Measurements from ENCODE around the gene GLRA3. TPM values are rescaled to one million over a fixed set of nuclear protein-coding genes. Genes with fewer than 3 reads are reported as not detected.
"Not testable (repeated sequence)": the region's sequence is repeated elsewhere in the genome, so short reads cannot be mapped to it uniquely, and the experiment has no call there.

GLRA3 gene
- total RNA-seq (not detected in 2 replicates), polyA plus RNA-seq (not detected in 2 replicates), polyA minus RNA-seq (ENCODE audit: low replicate concordance) (not detected in 2 replicates)
- polyA plus RNA-seq (2012), result not detected in 2 replicates

- Histone ChIP-seq H3K36me3 (ENCODE audit: control insufficient read depth, insufficient read depth, low read length) (no peaks in the 10 kb centered on the region), H3K9me3 (ENCODE audit: control insufficient read depth, insufficient read depth, low read depth, low read length) (no peaks in the 10 kb centered on the region), H3K27me3 (ENCODE audit: control insufficient read depth, insufficient read depth, low read length) (no peaks in the 10 kb centered on the region), H3K79me2 (ENCODE audit: control insufficient read depth, insufficient read depth, low read length) (no peaks in the 10 kb centered on the region), H3K4me3 (replicated peaks in 1 of 4; ENCODE audit: control extremely low read depth in 1 of 4, insufficient read depth in 1 of 4, low read depth in 3 of 4, low read length in 4 of 4) (peak within 1 kb of the TSS in 1 of 4 experiments; percentile 23), H4K20me1 (ENCODE audit: control insufficient read depth, extremely low read depth, insufficient read depth, low read length) (no peaks in the 10 kb centered on the region), H3K4me2 (ENCODE audit: extremely low read depth, insufficient read depth, low read length) (no peak within 1 kb of the TSS), H2AFZ (ENCODE audit: low read length) (no peak within 1 kb of the TSS), H3K9ac (ENCODE audit: insufficient read depth, low read length) (no peak within 1 kb of the TSS), H3K4me1 (ENCODE audit: control insufficient read depth, extremely low read depth, insufficient read depth, low read length) (no peaks in the 10 kb centered on the region), H3K27ac (ENCODE audit: insufficient read depth, low read length) (no peak within 1 kb of the TSS)
- peak; percentile 25 to 47 for DNase-seq (ENCODE audit: low read depth in 2 of 2)
- TF ChIP-seq, protein P1, sequence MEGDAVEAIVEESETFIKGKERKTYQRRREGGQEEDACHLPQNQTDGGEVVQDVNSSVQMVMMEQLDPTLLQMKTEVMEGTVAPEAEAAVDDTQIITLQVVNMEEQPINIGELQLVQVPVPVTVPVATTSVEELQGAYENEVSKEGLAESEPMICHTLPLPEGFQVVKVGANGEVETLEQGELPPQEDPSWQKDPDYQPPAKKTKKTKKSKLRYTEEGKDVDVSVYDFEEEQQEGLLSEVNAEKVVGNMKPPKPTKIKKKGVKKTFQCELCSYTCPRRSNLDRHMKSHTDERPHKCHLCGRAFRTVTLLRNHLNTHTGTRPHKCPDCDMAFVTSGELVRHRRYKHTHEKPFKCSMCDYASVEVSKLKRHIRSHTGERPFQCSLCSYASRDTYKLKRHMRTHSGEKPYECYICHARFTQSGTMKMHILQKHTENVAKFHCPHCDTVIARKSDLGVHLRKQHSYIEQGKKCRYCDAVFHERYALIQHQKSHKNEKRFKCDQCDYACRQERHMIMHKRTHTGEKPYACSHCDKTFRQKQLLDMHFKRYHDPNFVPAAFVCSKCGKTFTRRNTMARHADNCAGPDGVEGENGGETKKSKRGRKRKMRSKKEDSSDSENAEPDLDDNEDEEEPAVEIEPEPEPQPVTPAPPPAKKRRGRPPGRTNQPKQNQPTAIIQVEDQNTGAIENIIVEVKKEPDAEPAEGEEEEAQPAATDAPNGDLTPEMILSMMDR (conservative IDR thresholded peaks at IDR 0.05 in 1 of 2, IDR thresholded peaks at IDR 0.05 in 1 of 2; ENCODE audit: low read depth in 1 of 2, low read length in 2 of 2), result no peak
- no peak for TF ChIP-seq EZH2 (IDR thresholded peaks at IDR 0.05; ENCODE audit: low read length, missing control alignments)
These were observed at the start of gene GLRA3 for GRCh38 chr4:174828845-174829701. Gene GLRA3, minus strand, starts transcription at chr4:174829247. Its CDS starts 436 bp downstream, at chr4:174828811.

DNA sequence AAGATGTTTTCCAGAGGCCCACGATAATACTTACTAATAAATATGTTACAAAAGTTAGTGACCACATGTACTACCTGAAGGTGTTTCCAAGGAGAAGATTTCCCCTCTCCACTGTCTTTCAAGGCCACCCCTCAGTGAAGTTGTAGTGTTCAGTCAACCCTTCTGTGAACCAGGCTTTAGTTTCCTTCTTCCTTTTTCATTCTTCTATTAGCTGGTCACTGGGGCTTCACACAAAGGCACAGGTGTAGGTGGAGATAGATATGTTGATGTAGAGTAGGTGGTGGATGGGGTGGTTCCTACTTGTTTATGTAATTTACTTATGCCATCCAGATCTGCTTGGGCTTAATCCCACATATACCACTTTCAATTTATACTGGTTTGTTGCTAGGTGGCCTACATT lies 45.9 kb upstream of the GLRA3 start:
- TF ChIP-seq EZH2 (IDR thresholded peaks at IDR 0.05; ENCODE audit: low read length, missing control alignments), result no peak
- TF ChIP-seq, protein P1 (conservative IDR thresholded peaks at IDR 0.05 in 1 of 2, IDR thresholded peaks at IDR 0.05 in 1 of 2; ENCODE audit: low read depth in 1 of 2, low read length in 2 of 2), result no peak

DNA sequence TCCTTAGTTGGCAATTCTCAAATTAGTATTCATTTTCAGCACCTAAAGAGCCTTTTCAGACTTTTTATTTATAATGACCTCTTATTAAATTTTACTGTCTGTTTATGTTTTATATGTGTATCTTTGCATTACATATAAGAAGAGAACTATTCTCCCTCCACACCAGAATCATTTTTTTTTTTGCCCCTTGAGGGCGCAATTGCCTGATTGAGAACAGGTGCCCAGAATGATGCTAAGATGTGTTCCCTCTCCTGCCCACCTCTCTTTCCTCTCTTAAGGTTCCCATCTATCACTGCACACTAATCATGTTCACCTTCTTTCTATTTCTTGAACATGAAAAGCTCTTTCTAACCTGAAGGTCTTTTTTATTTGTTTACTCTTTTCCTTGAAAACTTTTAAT lies 44.9 kb upstream of the GLRA3 start:
- H3K27me3 ChIP-seq (ENCODE audit: control insufficient read depth, insufficient read depth, low read length), result no peaks in the 10 kb centered on the region
- H3K36me3 ChIP-seq (ENCODE audit: control insufficient read depth, insufficient read depth, low read length), result no peaks in the 10 kb centered on the region
- H3K79me2 ChIP-seq (ENCODE audit: control insufficient read depth, insufficient read depth, low read length), result no peaks in the 10 kb centered on the region
- TF ChIP-seq, protein P1 (conservative IDR thresholded peaks at IDR 0.05 in 1 of 2, IDR thresholded peaks at IDR 0.05 in 1 of 2; ENCODE audit: low read depth in 1 of 2, low read length in 2 of 2), result no peak
- no peak for TF ChIP-seq EZH2 (IDR thresholded peaks at IDR 0.05; ENCODE audit: low read length, missing control alignments)
- no peaks in the 10 kb centered on the region for H3K9me3 ChIP-seq (ENCODE audit: control insufficient read depth, insufficient read depth, low read depth, low read length)
- DNase-seq (ENCODE audit: low read depth in 2 of 2), result no peak
- H3K4me3 ChIP-seq (replicated peaks in 1 of 4; ENCODE audit: control extremely low read depth in 1 of 4, insufficient read depth in 1 of 4, low read depth in 3 of 4, low read length in 4 of 4), result no peak overlapping the region
- no peak overlapping the region for H3K9ac ChIP-seq (ENCODE audit: insufficient read depth, low read length)
- no peak overlapping the region for H3K4me2 ChIP-seq (ENCODE audit: extremely low read depth, insufficient read depth, low read length)
- H3K4me1 ChIP-seq (ENCODE audit: control insufficient read depth, extremely low read depth, insufficient read depth, low read length), result no peaks in the 10 kb centered on the region
- H4K20me1 ChIP-seq (ENCODE audit: control insufficient read depth, extremely low read depth, insufficient read depth, low read length), result no peaks in the 10 kb centered on the region
- H2AFZ ChIP-seq (ENCODE audit: low read length), result no peak overlapping the region
- H3K27ac ChIP-seq (ENCODE audit: insufficient read depth, low read length), result no peak overlapping the region

More for the DNA sequence above, 45.9 kb upstream of the GLRA3 start:
- no peak overlapping the region for H3K4me3 ChIP-seq (replicated peaks in 1 of 4; ENCODE audit: control extremely low read depth in 1 of 4, insufficient read depth in 1 of 4, low read depth in 3 of 4, low read length in 4 of 4)
- no peaks in the 10 kb centered on the region for H3K27me3 ChIP-seq (ENCODE audit: control insufficient read depth, insufficient read depth, low read length)
- H4K20me1 ChIP-seq (ENCODE audit: control insufficient read depth, extremely low read depth, insufficient read depth, low read length), result no peaks in the 10 kb centered on the region
- H3K4me1 ChIP-seq (ENCODE audit: control insufficient read depth, extremely low read depth, insufficient read depth, low read length), result no peaks in the 10 kb centered on the region
- no peaks in the 10 kb centered on the region for H3K79me2 ChIP-seq (ENCODE audit: control insufficient read depth, insufficient read depth, low read length)
- H3K4me2 ChIP-seq (ENCODE audit: extremely low read depth, insufficient read depth, low read length), result no peak overlapping the region
- no peak overlapping the region for H3K9ac ChIP-seq (ENCODE audit: insufficient read depth, low read length)
- DNase-seq (ENCODE audit: low read depth in 2 of 2), result no peak
- H3K9me3 ChIP-seq (ENCODE audit: control insufficient read depth, insufficient read depth, low read depth, low read length), result no peaks in the 10 kb centered on the region
- H2AFZ ChIP-seq (ENCODE audit: low read length), result no peak overlapping the region
- H3K27ac ChIP-seq (ENCODE audit: insufficient read depth, low read length), result no peak overlapping the region
- no peaks in the 10 kb centered on the region for H3K36me3 ChIP-seq (ENCODE audit: control insufficient read depth, insufficient read depth, low read length)

- DNase-seq (ENCODE audit: low read depth in 2 of 2); H4K20me1 ChIP-seq (ENCODE audit: control insufficient read depth, extremely low read depth, insufficient read depth, low read length); H3K9ac ChIP-seq (ENCODE audit: insufficient read depth, low read length); H3K79me2 ChIP-seq (ENCODE audit: control insufficient read depth, insufficient read depth, low read length); H3K9me3 ChIP-seq (ENCODE audit: control insufficient read depth, insufficient read depth, low read depth, low read length); H3K36me3 ChIP-seq (ENCODE audit: control insufficient read depth, insufficient read depth, low read length); H3K4me1 ChIP-seq (ENCODE audit: control insufficient read depth, extremely low read depth, insufficient read depth, low read length); H3K27me3 ChIP-seq (ENCODE audit: control insufficient read depth, insufficient read depth, low read length); H2AFZ ChIP-seq (ENCODE audit: low read length); H3K4me2 ChIP-seq (ENCODE audit: extremely low read depth, insufficient read depth, low read length); H3K4me3 ChIP-seq (replicated peaks in 1 of 4; ENCODE audit: control extremely low read depth in 1 of 4, insufficient read depth in 1 of 4, low read depth in 3 of 4, low read length in 4 of 4); H3K27ac ChIP-seq (ENCODE audit: insufficient read depth, low read length): not testable (repeated sequence)
These were observed 44.1 kb upstream of the GLRA3 start for GRCh38 chr4:174873146-174873545.
